Measurements from ENCODE around the gene RUNX2.

DNA sequence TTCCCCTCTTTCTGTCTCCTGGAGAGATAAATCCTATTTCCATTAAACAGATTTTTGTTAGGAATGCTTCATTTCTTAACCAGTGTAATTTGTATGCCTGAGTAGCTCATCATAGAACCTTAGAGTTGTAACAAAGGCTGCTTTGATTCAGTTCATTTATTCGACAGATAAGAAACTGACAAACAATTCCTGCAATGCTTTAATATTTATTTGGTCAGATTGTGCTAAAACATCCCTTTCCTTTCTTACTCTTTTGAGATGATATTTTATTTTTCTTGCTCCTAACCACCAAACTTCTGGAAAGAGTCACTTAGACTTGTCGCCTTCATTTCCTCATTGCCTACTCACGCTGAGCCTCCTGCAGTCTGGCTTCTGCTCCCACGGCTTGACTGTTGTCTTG, 138.6 kb downstream of the RUNX2 start:
- TF ChIP-seq EZH2 (IDR thresholded peaks at IDR 0.05; ENCODE audit: insufficient read depth, poor library complexity, severe bottlenecking), result no peak
- TF ChIP-seq EZH2phosphoT487 (IDR thresholded peaks at IDR 0.05; ENCODE audit: insufficient read depth, low read depth), result no peak
